Endodermal cell (in vitro differentiated cells): ENCODE measurements around the gene TCF7L2. TPM values are rescaled to one million over a fixed set of nuclear protein-coding genes. Genes with fewer than 3 reads are reported as not detected.

Experiments used
- DNase-seq: peaks from one replicate; pipeline ENCODE4 v3.0.0-alpha.2; 2017
- H3K27ac ChIP-seq: 2 replicates; pipeline ENCODE4 v1.5.1; 2013; ENCODE audit warnings: mild to moderate bottlenecking, low read depth, low read length, moderate library complexity
- H3K27me3 ChIP-seq: 2 replicates; pipeline ENCODE4 v1.6.1; 2013; ENCODE audit warnings: mild to moderate bottlenecking, low read length, moderate library complexity; ENCODE audit not compliant: insufficient read depth, control insufficient read depth, poor library complexity, severe bottlenecking
- H3K36me3 ChIP-seq: 2 replicates; pipeline ENCODE4 v1.7.0; 2013; ENCODE audit warnings: mild to moderate bottlenecking, low read length, moderate library complexity; ENCODE audit not compliant: control insufficient read depth, insufficient read depth
- H3K4me1 ChIP-seq: one replicate; pipeline ENCODE4 v1.7.0; 2013; ENCODE audit warnings: low read length; ENCODE audit not compliant: control insufficient read depth, insufficient read depth
- H3K4me3 ChIP-seq: 2 replicates; pipeline ENCODE4 v1.5.1; 2013; ENCODE audit warnings: mild to moderate bottlenecking, low read length, moderate library complexity
- H3K9ac ChIP-seq: 2 replicates; pipeline ENCODE4 v1.6.1; 2013; ENCODE audit warnings: mild to moderate bottlenecking, low read length, moderate library complexity; ENCODE audit not compliant: poor library complexity, severe bottlenecking; ENCODE audit errors: extremely low read depth
- H3K9me3 ChIP-seq: 2 replicates; pipeline ENCODE4 v1.6.1; 2013; ENCODE audit warnings: mild to moderate bottlenecking, low read length, moderate library complexity; ENCODE audit not compliant: control insufficient read depth
- H3K27ac Mint-ChIP-seq: 2 replicates; pipeline ENCODE4 v1.8.0; 2020; ENCODE audit warnings: mixed read lengths
- H3K27me3 Mint-ChIP-seq: 2 replicates; pipeline ENCODE4 v1.8.0; 2021; ENCODE audit warnings: mild to moderate bottlenecking, mixed read lengths; ENCODE audit not compliant: insufficient read depth
- H3K36me3 Mint-ChIP-seq: 2 replicates; pipeline ENCODE4 v1.8.0; 2020; ENCODE audit warnings: low read depth, mixed read lengths
- H3K4me1 Mint-ChIP-seq: 2 replicates; pipeline ENCODE4 v1.8.0; 2020; ENCODE audit warnings: mixed read lengths
- H3K4me3 Mint-ChIP-seq: 2 replicates; pipeline ENCODE4 v1.8.0; 2020; ENCODE audit warnings: mild to moderate bottlenecking, moderate library complexity, mixed read lengths
- H3K9me3 Mint-ChIP-seq: 2 replicates; pipeline ENCODE4 v1.8.0; 2020; ENCODE audit warnings: mild to moderate bottlenecking, mixed read lengths
- WGBS, 2 experiments: methylation state at CpG; one replicate each; pipeline versions ENCODE4 v1.1.5 to v1.1.7; 2013; ENCODE audit warnings: missing lambda C conversion rate in 2 of 2, mixed read lengths in 1 of 2; ENCODE audit not compliant: insufficient coverage in 1 of 2, insufficient read length in 1 of 2; 5-methylcytosine and 5-hydroxymethylcytosine counted together
- total RNA-seq, 2 donors: library from RNA; stranded (reverse); fragmentation: NEBNext Ultra II Directional in 1 of 2; extraction: Animal tissue kit (Norgen Biotek cat#: 25700) in 1 of 2; gene quantifications; 2 replicates in 1 of 2; 3 replicates in 1 of 2; pipeline ENCODE4 v1.2.1, GENCODE V29; 2021
- TF ChIP-seq, protein P1 (sequence below): fragments of 200-600 bp; sonication (generic); conservative IDR thresholded peaks from 2 replicates; pipeline ENCODE4 v1.5.0; 2021; ENCODE audit warnings: antibody characterized with exemption, mild to moderate bottlenecking

TCF7L2 gene
- total RNA-seq, 2 donors from 2014 or later, result 73.2 to 105 TPM

DNA sequence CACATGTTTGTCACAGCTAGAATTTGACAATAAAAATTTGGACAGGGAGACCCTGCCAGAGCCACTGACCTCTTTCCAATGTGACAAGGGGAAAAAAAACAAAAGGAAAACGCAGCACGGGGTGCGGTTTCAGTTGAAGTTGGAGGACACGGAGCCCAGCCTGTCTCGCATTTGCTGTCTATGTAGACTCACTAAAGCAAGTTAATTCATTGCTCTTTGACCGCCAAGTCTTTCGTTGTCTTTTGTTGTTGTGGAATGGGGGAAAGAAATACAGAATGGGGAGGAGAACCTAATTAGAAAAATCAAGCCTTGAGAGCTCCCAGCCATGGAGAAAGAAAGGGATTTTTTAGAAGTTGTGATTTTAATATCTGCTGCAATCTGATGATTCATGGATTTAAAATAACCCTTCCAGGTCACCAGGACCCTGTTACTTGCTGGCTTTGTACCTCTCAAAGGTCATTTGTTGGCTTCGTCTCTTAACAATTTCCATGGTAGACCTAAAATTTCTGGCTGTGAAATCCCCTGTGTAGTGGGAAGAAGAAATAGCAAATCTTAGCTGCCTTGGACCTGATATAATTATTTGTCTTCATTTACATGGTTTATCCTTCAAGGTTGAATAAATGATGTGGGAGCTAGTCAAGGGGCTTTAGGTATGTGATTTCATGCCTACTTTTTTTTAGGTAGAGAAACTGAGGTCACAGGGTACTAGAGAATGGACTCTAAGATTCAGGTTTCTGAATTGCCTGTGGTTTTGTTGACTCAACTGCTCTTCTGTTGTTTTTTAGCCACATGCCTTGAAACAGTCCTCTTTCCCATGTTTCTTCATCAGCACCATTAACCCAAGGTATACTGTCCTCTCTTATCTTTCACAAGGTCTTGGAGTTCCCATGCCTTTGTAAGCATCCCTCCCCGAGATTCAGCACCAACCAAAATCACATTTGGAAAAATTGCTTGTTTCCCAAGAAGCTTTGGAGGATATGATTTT, 78.7 kb downstream of the TCF7L2 start:
- H3K9me3 Mint-ChIP-seq, result no peaks in the 10 kb centered on the region
- peak overlapping the region; percentile 57 for H3K27ac Mint-ChIP-seq
- no peak overlapping the region for H3K4me3 Mint-ChIP-seq
- WGBS, 2 experiments, result 50 to 88% methylated on average over 3 to 9 of the region's 9 CpGs
- Histone ChIP-seq H3K36me3 (peaks cover 18% of the 10 kb centered on the region), H3K9ac (no peak overlapping the region), H3K27ac (no peak overlapping the region), H3K4me1 (peaks cover 37% of the 10 kb centered on the region), H3K27me3 (no peaks in the 10 kb centered on the region), H3K9me3 (no peaks in the 10 kb centered on the region), H3K4me3 (no peak overlapping the region)
- TF ChIP-seq, protein P1, sequence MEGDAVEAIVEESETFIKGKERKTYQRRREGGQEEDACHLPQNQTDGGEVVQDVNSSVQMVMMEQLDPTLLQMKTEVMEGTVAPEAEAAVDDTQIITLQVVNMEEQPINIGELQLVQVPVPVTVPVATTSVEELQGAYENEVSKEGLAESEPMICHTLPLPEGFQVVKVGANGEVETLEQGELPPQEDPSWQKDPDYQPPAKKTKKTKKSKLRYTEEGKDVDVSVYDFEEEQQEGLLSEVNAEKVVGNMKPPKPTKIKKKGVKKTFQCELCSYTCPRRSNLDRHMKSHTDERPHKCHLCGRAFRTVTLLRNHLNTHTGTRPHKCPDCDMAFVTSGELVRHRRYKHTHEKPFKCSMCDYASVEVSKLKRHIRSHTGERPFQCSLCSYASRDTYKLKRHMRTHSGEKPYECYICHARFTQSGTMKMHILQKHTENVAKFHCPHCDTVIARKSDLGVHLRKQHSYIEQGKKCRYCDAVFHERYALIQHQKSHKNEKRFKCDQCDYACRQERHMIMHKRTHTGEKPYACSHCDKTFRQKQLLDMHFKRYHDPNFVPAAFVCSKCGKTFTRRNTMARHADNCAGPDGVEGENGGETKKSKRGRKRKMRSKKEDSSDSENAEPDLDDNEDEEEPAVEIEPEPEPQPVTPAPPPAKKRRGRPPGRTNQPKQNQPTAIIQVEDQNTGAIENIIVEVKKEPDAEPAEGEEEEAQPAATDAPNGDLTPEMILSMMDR, result no peak
- no peak for DNase-seq
- H3K27me3 Mint-ChIP-seq, result no peaks in the 10 kb centered on the region
- H3K4me1 Mint-ChIP-seq, result peaks cover 65% of the 10 kb centered on the region
- H3K36me3 Mint-ChIP-seq, result peaks cover 24% of the 10 kb centered on the region

DNA sequence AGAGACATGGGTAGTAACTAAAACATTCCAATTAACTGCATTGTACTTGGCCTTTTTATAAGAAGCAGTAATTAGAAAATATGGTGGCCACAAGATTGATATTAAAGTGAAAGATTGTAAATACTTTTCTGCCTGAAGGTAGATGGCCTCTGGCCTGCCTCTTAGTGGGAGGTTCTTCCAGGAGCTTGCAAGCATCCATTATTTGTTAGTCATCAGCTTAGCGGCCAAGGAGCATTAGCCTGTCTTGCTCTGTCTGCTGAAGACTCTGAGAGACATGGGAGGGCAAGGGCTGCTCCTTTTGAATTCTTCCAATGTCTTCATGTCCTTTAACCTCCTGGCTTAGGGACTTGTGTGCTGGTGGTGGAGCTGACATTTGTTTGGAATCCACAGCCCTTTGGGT, 80.4 kb downstream of the TCF7L2 start:
- TF ChIP-seq, protein P1, result no peak
- no peak for DNase-seq
- H3K27ac ChIP-seq, result no peak overlapping the region
- H3K9me3 ChIP-seq, result no peaks in the 10 kb centered on the region
- Mint-ChIP-seq H3K9me3 (no peaks in the 10 kb centered on the region), H3K36me3 (peaks cover 29% of the 10 kb centered on the region), H3K4me3 (no peak overlapping the region), H3K4me1 (peaks cover 76% of the 10 kb centered on the region), H3K27ac (peak overlapping the region; percentile 46), H3K27me3 (no peaks in the 10 kb centered on the region)
- H3K27me3 ChIP-seq, result no peaks in the 10 kb centered on the region
- no peak overlapping the region for H3K4me3 ChIP-seq
- peaks cover 43% of the 10 kb centered on the region for H3K4me1 ChIP-seq
- no peak overlapping the region for H3K9ac ChIP-seq
- 86 to 100% methylated on average over 1 of the region's 1 CpG for WGBS, 2 experiments
- H3K36me3 ChIP-seq, result peaks cover 17% of the 10 kb centered on the region

DNA sequence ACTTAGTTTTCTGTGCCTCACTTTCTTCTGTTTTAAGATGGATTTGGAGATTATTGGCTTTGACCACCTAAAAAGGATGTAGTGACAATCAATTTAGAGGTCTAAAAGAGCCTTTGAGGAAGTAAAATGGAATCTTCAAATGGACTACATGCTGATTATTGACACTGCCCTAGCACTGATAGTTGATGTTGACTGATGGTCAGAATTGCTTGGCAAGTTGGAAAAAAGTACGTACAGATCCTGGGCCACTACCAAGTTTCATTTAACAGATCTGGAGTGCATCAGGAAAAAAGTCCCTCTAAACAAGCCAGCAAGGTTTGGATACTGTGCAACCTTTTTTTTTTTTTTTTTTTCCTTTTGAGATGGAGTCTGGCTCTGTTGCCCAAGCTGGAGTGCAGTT, 81.1 kb downstream of the TCF7L2 start:
- Histone ChIP-seq H3K9ac (no peak overlapping the region), H3K27me3 (no peaks in the 10 kb centered on the region), H3K4me1 (peaks cover 46% of the 10 kb centered on the region), H3K36me3 (peaks cover 23% of the 10 kb centered on the region), H3K9me3 (no peaks in the 10 kb centered on the region), H3K27ac (no peak overlapping the region), H3K4me3 (no peak overlapping the region)
- Mint-ChIP-seq H3K9me3 (no peaks in the 10 kb centered on the region), H3K36me3 (peaks cover 34% of the 10 kb centered on the region), H3K4me1 (peaks cover 79% of the 10 kb centered on the region), H3K4me3 (no peak overlapping the region), H3K27me3 (no peaks in the 10 kb centered on the region), H3K27ac (peak overlapping the region; percentile 46)
- TF ChIP-seq, protein P1, result no peak
- DNase-seq, result no peak
- 80 to 100% methylated on average over 1 of the region's 1 CpG for WGBS, 2 experiments
